Urinary bladder (tissue), 4 donors: ENCODE results near the gene GZF1. TPM values are rescaled to one million over a fixed set of nuclear protein-coding genes. Genes with fewer than 3 reads are reported as not detected.

Source experiments
- DNase-seq: peaks from one replicate; pipeline ENCODE4 v3.0.0-alpha.2; 2015; ENCODE audit errors: extremely low spot score
- H3K27ac ChIP-seq: one replicate; pipeline ENCODE4 v1.5.1; 2013; ENCODE audit warnings: low read depth, mild to moderate bottlenecking, moderate library complexity
- H3K36me3 ChIP-seq: one replicate; pipeline ENCODE4 v1.6.1; 2013; ENCODE audit warnings: mild to moderate bottlenecking, moderate library complexity; ENCODE audit not compliant: insufficient read depth
- H3K4me1 ChIP-seq: one replicate; pipeline ENCODE4 v1.6.1; 2013; ENCODE audit warnings: mild to moderate bottlenecking, moderate library complexity; ENCODE audit not compliant: insufficient read depth
- H3K4me3 ChIP-seq: one replicate; pipeline ENCODE4 v1.5.1; 2013; ENCODE audit warnings: low read depth, low read length
- WGBS: extraction: QIAGEN DNeasy Blood & Tissue Kit; methylation state at CpG from one replicate; pipeline ENCODE4 v1.1.7; 2013; 5-methylcytosine and 5-hydroxymethylcytosine counted together
- polyA plus RNA-seq: library from polyadenylated mRNA; stranded (reverse); fragments of 200-250 nt; gene quantifications from one replicate; pipeline ENCODE4 v1.2.3, GENCODE V29; 2013
- total RNA-seq: library from RNA; depleted of rRNA; stranded (reverse); fragments of >200 nt; gene quantifications from one replicate; pipeline ENCODE4 v1.2.3, GENCODE V29; 2014
- donor health status: healthy with polysubstance abuse.
- donor health status: healthy.

Gene GZF1
- total and polyA plus RNA-seq, 2 donors = 14.1 to 18.3 TPM

DNA sequence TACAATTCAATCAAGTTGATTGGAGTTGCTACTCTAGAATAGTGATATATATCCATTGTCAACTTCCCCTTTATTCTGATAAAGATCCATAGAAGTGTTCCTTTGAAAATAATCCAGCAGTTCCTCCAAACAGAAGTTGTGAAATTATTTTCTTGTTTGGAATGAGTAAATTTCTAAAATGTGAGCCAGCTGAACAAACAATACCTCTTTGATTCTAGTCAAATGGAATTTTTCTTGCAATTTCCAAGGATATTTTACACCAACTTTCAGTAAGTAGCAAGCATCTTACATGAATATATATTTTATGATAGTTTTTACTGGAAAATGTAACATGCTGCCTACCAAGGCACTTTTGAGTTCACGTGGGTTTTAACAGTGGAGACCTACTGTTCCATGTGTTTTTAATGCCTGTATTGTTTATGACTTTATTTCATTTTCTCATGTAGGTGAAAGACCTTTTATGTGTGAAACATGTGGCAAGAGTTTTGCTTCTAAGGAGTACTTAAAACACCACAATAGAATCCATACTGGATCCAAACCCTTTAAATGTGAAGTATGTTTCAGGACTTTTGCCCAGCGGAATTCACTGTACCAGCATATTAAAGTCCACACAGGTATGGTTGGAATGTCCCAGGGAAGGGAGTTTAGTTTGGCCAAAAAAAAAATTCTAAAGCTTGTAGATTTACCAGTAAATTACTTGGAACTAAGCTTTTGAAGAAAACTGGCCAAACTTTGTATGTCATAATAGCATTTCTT is 6.5 kb downstream of the GZF1 start:
- H3K27ac ChIP-seq = no peak overlapping the region
- no peaks in the 10 kb centered on the region for H3K4me1 ChIP-seq
- peaks cover 2% of the 10 kb centered on the region for H3K36me3 ChIP-seq
- no peak overlapping the region for H3K4me3 ChIP-seq
- no peak for DNase-seq
- WGBS = 89% methylated on average over 2 of the region's 2 CpGs

DNA sequence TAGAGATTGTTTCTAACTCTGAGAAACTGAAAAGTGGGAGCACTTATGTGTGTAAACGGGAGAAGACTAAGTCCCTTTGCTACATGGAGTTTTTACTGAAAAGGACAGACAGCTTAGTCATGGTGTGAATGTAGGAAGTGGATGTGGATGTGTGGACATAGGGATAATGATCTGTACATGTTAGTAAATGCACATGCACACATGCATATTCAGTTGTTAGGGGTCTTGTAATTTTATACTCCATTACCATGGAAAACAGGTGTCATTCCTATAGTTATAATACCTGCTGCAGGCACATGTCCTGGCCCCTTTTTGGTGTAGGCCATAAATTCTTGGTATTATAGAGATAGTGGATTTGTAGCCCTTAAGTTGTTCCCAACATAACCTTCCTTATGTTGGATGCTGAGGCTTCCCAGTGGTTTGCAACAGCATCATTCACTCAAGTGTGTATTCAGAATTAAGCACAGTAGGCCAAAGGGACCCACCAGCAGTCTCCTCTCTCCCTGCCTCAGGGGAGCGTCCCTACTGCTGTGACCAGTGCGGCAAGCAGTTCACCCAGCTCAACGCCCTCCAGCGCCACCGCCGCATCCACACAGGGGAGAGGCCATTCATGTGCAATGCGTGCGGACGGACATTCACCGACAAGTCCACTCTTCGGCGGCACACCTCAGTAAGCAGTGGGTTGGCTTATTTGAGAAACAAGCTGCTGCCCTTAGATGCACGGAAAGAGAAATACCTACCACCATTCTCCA is 7.3 kb downstream of the GZF1 start:
- Histone ChIP-seq H3K36me3 (peaks cover 2% of the 10 kb centered on the region), H3K27ac (no peak overlapping the region), H3K4me1 (no peaks in the 10 kb centered on the region), H3K4me3 (no peak overlapping the region)
- 93% methylated on average over 14 of the region's 14 CpGs for WGBS
- no peak for DNase-seq

DNA sequence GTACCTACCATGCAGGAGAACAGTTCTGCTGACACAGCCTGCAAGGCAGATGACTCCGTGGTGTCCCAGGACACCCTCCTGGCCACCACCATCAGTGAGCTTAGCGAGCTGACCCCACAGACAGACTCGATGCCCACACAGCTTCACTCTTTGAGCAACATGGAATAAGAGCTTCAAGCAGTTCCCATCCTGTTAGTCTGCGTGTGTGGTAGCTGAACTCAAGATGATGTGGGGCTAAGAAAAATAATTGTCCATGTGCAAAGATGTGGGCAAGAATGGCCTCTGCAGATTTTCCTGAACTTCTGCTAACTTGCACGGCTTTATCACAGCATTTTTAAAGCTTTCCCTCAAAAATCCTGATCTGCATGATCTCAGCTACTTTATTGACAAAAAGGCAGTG is 8.3 kb downstream of the GZF1 start:
- WGBS = 90% methylated on average over 5 of the region's 5 CpGs
- Histone ChIP-seq H3K4me3 (no peak overlapping the region), H3K36me3 (peaks cover 2% of the 10 kb centered on the region), H3K27ac (no peak overlapping the region), H3K4me1 (no peaks in the 10 kb centered on the region)
- DNase-seq = no peak

DNA sequence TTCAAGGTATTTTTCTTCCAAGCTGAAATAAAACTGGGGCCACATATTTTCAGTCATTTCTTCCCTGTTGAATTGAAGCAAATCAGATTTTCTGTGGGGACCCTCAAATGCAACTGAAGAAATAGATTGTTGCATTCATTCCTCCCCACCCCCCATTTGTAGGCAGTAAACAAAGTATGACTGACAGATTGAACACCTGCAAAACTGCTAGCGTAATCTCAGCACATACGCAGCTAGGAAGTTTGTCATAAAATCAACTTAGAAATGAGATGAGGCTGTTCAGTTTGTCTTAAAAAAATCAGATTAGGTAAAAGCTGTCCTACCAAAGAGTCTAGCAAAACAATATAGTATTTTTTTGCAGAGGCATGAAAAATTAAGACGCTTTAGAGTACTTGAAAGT is 8.9 kb downstream of the GZF1 start:
- no peak overlapping the region for H3K4me3 ChIP-seq
- DNase-seq = no peak
- H3K4me1 ChIP-seq = no peaks in the 10 kb centered on the region
- no peak overlapping the region for H3K27ac ChIP-seq
- peaks cover 2% of the 10 kb centered on the region for H3K36me3 ChIP-seq
- WGBS = 93% methylated on average over 3 of the region's 3 CpGs

DNA sequence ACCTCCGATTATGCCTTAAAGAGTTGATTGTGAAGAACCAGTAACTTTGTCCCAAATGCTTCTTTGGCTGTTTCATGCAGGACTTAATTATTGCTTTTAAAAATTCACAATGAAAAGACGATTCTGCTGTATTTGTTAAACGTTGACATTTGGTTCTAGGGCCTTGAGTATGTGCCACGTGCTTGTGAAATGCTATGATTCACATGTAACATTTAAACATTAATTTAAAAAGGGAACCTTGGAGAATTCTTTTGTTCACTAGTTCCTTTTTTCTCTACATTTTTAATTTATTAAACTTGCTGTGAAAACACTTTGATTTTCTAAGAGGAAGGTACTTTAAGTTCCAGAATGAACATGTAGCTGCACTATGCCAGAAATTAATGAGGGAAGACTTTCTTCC is 9.5 kb downstream of the GZF1 start:
- DNase-seq = no peak

DNA sequence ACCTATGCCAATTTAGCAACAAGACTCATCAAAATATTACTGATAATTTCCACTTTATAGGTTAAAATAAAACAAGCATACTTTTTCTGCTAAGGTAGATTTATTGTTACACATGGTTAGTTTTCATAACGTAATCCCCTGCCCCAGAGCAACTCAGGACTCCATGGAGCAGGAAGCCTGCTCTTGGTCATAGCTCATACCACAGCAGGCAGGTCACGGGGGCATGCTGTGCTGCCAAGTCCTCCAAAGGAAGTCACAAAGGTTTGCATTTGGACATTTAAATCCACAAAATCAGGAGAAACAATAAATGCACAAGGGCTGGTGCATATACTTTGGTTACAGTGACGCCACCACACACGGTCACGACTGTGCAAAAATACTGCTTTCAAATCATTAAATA is 12.5 kb downstream of the GZF1 start:
- Histone ChIP-seq H3K27ac (no peak overlapping the region), H3K36me3 (peaks cover 2% of the 10 kb centered on the region), H3K4me1 (no peaks in the 10 kb centered on the region), H3K4me3 (no peak overlapping the region)
- WGBS = 89% methylated on average over 5 of the region's 5 CpGs
- DNase-seq = no peak

More for the DNA sequence above, 9.5 kb downstream of the GZF1 start:
- Histone ChIP-seq H3K4me1 (no peaks in the 10 kb centered on the region), H3K27ac (no peak overlapping the region), H3K4me3 (no peak overlapping the region), H3K36me3 (peaks cover 2% of the 10 kb centered on the region)
- 78% methylated on average over 4 of the region's 4 CpGs for WGBS

DNA sequence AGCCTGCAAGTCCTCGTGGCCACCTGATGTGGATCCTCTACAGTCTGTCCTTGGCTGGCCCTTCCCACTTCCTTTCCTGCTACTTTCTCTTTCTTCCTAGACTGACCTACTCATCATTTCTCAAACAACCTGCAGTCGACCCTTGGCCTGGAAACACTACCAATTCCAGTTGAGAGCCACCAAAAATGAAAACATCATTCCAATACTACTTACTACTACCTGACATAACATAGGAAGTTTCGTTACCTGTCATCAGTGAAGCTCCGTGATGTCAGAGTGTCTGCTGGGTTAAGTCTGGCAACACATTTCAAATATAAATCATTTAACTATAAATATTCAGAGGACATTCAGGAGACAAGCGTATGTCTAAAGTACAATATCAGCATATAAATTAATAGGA is 13.8 kb downstream of the GZF1 start:
- no peak for DNase-seq
- 93% methylated on average over 5 of the region's 5 CpGs for WGBS
- Histone ChIP-seq H3K4me1 (no peaks in the 10 kb centered on the region), H3K4me3 (no peak overlapping the region), H3K36me3 (no peaks in the 10 kb centered on the region), H3K27ac (no peak overlapping the region)

DNA sequence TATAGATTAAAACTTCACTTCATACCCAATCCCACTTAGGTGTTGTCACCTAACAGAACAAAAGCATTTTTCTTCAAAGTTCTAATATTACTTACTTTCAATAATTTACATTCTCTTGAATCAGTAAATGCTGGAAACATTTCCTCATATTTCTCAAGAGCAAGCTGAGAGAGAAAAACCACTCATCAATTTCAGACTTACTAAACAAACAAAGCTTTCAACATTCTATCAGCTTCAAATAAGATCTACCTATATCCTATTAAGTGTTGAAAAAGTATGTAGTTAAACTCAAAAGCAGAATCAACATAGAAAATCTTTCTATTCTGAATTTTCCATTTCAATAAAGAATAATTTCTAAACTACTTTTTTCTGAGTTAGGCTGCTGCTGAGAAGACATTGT is 17.8 kb downstream of the GZF1 start:
- no peak for DNase-seq
- Histone ChIP-seq H3K36me3 (peaks cover 2% of the 10 kb centered on the region), H3K27ac (no peak overlapping the region), H3K4me1 (no peaks in the 10 kb centered on the region), H3K4me3 (no peak overlapping the region)

DNA sequence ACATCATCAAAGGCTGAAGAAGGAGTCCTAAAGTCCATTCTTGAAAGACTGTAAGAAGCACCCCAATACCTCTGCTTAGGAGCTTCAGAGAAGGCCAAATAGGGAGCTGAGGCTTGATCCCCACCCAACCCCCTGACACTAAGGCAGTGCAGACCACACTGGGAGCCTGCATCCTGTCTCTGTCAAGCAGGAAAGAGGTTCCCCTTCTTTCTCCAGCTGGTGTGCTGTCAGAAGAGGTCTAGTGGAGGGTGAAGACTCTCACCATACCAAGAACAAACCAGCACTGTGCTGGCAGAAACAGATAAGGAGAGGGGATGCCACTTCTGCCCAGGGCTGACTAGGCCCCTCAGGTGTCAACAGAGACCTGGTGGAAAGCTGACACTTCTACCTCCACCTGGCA is 19.9 kb downstream of the GZF1 start:
- H3K36me3 ChIP-seq = peaks cover 2% of the 10 kb centered on the region
- H3K27ac ChIP-seq = no peak overlapping the region
- H3K4me3 ChIP-seq = no peak overlapping the region
- H3K4me1 ChIP-seq = no peaks in the 10 kb centered on the region
- DNase-seq = no peak

DNA sequence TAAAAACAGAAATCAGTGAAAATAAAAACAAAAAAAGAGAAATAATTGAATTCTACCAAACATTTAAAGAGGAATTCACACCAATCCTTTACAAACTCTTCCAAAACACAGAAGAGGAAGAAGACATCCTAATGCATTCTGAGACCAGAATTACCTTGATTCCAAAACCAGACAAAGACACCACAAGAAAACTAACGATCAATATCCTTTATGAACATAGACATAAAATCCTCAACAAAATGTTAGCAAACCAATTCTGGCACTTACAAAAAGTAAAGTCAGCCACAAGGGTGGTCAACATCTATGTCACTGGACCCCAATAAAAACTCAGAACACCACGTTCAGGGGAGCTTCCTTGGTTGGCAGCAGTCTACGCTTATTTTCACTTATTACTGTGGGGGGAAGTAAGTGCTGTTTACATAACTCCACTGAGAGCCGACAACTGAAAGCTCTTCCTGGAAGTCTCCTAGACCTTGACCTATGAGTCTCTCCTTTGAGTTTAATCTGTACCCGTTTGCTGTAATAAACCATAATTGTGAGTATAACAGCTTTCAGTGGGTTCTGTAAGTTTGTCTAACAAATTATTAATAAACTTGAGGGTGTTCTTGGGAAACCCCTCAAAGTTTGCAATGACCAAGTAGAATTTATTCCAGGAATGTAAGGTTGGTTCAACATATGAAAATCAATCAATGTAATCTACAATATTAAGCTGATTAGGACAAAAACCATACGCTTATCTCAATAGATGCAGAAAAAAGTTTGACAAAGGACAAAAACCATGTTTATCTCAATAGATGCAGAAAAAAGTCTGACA is 24.5 kb downstream of the GZF1 start:
- H3K4me1 ChIP-seq = peaks cover 1% of the 10 kb centered on the region
- DNase-seq = no peak
- 78% methylated on average over 6 of the region's 6 CpGs for WGBS
- H3K27ac ChIP-seq = no peak overlapping the region
- no peak overlapping the region for H3K4me3 ChIP-seq
- H3K36me3 ChIP-seq = no peaks in the 10 kb centered on the region

DNA sequence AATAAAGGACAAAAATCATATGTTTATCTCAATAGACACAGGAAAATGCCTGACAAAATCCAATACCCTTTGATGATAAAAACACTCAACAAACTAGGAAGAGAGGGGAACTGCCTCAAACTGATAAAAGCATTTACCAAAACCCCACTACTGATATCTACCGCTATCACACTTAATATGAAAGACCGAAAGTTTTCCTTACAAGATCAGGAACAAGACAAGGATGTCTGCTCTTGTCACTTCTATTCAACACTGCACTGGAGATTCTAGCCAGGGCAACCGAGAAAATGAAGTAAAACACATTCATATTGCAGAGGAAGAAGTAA is 25.1 kb downstream of the GZF1 start:
- Histone ChIP-seq H3K36me3 (no peaks in the 10 kb centered on the region), H3K4me1 (peaks cover 1% of the 10 kb centered on the region), H3K4me3 (no peak overlapping the region), H3K27ac (no peak overlapping the region)
- 96% methylated on average over 3 of the region's 3 CpGs for WGBS
- no peak for DNase-seq

DNA sequence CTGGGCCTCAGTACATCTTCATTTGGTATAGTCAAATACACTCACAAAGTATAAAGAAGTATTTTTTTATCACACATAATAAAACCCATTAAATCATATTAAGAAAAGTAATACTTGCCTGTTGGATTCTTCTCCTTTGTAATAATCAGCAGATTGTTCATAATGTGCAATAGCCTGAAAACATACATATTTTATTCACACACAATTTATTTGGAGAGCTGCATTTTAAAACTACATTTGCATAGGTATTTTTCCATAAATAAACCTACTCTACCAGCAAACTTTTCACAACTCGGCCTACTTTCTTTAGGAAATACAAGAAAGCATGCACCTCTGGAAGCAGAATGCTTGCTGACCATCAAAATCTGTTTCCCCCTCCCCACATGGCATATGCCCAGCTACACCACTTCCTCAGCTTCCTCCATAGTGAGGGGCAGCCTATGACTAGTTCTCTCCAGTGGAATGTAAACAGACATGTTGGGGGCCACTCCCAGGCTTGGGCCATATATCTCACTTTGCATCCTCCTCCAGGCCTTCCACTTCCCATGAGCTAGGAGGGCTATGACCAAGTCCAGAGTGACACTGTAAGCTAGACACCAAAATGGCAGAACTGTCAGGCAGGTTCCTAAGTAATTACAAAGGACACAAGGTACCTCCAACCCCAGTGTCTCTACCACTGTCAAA is 28.3 kb downstream of the GZF1 start:
- Histone ChIP-seq H3K27ac (no peak overlapping the region), H3K4me3 (no peak overlapping the region), H3K36me3 (no peaks in the 10 kb centered on the region), H3K4me1 (peaks cover 1% of the 10 kb centered on the region)
- 83% methylated on average over 1 of the region's 1 CpG for WGBS
- no peak for DNase-seq

DNA sequence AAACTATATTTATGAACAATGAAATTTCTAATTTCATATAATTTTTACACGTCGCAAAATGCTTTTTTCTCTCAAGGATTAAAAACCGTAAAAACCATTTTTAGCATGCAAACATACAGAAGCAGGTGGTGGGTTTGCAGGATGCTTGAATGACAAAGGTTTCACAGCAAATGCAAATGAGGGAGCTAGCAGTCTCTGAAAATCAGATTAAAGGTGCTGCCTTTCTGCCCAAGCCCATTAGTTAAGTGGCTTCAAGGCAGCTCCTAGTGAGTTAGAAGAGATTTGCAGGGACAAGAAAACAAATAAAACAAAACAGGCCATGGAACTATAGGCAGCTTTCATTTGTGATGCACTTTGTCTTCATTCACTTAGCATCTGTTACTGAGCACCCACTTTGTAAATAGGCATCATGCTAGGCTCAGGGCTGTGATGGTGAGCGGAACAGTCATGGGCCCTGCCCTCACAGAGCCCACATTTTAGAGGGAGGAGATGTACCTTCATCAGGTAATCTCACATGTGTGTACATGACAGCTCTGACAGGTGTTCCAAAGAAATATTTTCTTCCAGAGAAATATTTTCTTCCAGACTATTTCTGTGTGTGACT is 29.8 kb downstream of the GZF1 start:
- no peak for DNase-seq
- Histone ChIP-seq H3K27ac (no peak overlapping the region), H3K36me3 (no peaks in the 10 kb centered on the region), H3K4me3 (no peak overlapping the region), H3K4me1 (peaks cover 1% of the 10 kb centered on the region)
- WGBS = 94% methylated on average over 4 of the region's 4 CpGs
